ENCODE measurements around the gene HNRNPF.

GRCh38 chr10:43372765-43373361 is 36.1 kb downstream of the HNRNPF start:
- TF ChIP-seq POLR2A (IDR thresholded peaks at IDR 0.05; ENCODE audit: low read length) (no peak), GATA1 (IDR thresholded peaks at IDR 0.05; ENCODE audit: low read depth, low read length) (no peak)
